CD4-positive, alpha-beta T cell treated with Interleukin-12 subunit alpha and Interleukin-12 subunit beta, for 1 hour (primary cell): ENCODE measurements around the gene ANKRD33.

Source experiments
- DNase-seq: peaks from one replicate; pipeline ENCODE4 v3.0.0-alpha.2; 2020

ANKRD33 gene

GRCh38 chr12:51922146-51922545, 34.2 kb downstream of the ANKRD33 start:
- no peak for DNase-seq

- DNase-seq, result peak; percentile 5
Observed at GRCh38 chr12:51922762-51923505, 35.0 kb downstream of the ANKRD33 start.

- DNase-seq, result peak; percentile 61
Observed at GRCh38 chr12:51923506-51924365, 35.8 kb downstream of the ANKRD33 start.

- no peak for DNase-seq
Observed at GRCh38 chr12:51924551-51925319, 36.8 kb downstream of the ANKRD33 start.

GRCh38 chr12:51925346-51926063, 37.6 kb downstream of the ANKRD33 start:
- DNase-seq, result no peak

GRCh38 chr12:51926064-51926632, 38.2 kb downstream of the ANKRD33 start:
- DNase-seq, result no peak

GRCh38 chr12:51926718-51927117, 38.8 kb downstream of the ANKRD33 start:
- peak; percentile 42 for DNase-seq

- no peak for DNase-seq
Observed at GRCh38 chr12:51932218-51933076, 44.5 kb downstream of the ANKRD33 start.

- DNase-seq, result no peak
Observed at GRCh38 chr12:51934080-51934479, 46.2 kb downstream of the ANKRD33 start.

- no peak for DNase-seq
Observed at GRCh38 chr12:51937926-51938325, 50.0 kb downstream of the ANKRD33 start.

GRCh38 chr12:51938726-51939125, 50.8 kb downstream of the ANKRD33 start:
- no peak for DNase-seq

GRCh38 chr12:51941011-51941581, 53.2 kb downstream of the ANKRD33 start:
- DNase-seq, result no peak
